Hepatocyte (in vitro differentiated cells): ENCODE measurements around the gene TEX11.

Experiments
- CTCF ChIP-seq: fragments of 200-600 bp; sonication (generic); IDR thresholded peaks from 2 replicates; pipeline ENCODE4 v1.5.1; 2016; ENCODE audit warnings: antibody characterized with exemption, mild to moderate bottlenecking; ENCODE audit not compliant: poor library complexity
- EZH2 ChIP-seq: fragments of 200-600 bp; sonication (generic); IDR thresholded peaks from 2 replicates; pipeline ENCODE4 v1.6.1; 2016; ENCODE audit warnings: antibody characterized with exemption, mild to moderate bottlenecking, borderline replicate concordance

- TF ChIP-seq CTCF (no peak), EZH2 (no peak)
Measured at GRCh38 chrX:70605352-70605751, 303.2 kb downstream of the TEX11 start.
